GM18520 (cell line): ENCODE measurements around the gene ATP6V0A4.

Source experiments
- ATAC-seq: cut with Tn5 transposase; IDR thresholded peaks from one replicate; pipeline ENCODE4 v1.9.1; 2021; ENCODE audit not compliant: unreplicated experiment

Gene ATP6V0A4

DNA sequence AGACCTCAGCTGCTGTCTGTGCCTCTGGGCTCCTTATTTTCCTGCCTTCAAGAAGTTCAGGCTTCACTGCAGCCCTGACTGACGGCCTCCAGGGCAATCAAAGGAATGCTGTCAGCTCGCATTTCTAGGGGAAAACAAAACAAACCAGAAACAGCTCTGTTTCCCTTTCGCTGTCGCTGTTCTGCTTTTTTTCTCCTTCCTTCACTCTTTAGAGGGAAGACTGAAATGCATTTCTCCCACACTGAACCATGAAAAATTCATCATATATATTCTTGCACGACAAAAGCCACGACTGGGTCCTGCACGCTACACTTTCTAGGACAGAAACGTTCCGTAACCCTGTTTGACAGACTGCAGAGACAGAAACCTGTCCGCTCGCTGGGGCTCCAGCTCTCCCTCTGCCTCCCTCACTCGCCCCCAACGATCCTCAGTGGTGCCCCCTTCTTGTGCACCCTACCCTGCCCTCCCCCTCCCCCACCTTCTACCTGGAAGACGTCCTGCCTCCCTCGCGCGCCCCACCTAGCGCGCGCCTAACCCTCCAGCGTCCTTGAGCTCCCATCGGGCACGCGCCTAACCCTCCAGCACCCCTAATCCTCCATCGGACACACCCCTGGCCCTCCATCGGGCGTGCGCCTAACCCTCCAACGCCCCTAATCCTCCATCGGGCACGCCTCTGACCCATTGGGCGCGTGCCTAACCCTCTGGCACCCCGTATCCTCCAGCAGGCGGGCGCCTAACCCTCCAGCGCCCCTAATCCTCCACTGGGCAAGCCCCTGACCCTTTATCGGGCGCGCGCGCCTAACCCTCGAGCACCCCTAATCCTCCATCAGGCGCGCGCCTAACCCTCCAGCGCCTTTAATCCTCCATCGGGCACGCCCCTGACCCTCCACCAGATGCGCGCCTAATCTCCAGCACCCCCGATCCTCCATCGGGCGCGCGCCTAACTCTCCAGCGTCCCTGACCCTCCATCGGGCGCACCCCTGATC is 134.0 kb downstream of the ATP6V0A4 start:
- no peak for ATAC-seq

DNA sequence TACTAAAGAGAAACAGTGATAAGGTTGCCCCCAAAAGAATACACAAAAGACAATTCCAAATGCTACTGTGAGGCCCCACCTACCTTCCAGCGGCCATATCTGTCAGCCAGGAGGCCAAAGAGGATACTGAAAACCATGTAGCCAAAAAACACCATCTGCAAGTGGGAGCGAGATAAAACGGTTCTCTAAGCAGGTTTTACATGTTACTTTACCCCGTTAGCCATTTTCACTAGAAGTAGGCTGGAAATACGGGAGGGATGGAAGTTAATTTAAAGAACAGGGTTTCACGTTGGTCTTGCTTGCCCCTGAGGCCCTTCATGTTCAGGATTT is 135.0 kb downstream of the ATP6V0A4 start:
- no peak for ATAC-seq

- no peak for ATAC-seq
Measured at GRCh38 chr7:138662076-138662990, 135.7 kb downstream of the ATP6V0A4 start.

DNA sequence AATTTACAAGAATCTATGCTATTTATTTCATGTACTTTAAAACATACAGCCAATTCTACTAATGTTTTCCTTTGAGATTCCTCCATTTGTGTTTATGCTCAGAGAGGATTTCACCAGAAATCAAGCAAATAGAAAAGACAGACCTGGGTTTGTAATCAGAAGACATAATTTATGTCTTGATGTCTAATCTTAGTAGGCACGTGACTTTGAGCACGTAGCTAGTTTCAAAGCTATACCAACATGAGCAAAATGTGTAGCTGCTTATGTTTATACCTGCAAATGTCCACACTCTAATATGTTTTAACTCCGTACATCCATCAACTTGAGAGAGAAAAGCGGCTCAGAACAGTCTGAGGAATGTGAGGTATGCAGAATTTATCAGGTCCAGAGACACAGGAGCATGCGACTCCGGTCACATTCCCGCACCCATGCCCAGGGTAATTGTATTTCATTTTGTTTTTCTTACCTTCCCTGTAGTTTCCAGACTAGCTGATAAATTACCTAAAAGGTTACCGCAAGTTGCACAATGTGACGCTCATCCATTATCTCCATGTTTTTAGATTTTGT is 136.8 kb downstream of the ATP6V0A4 start:
- no peak for ATAC-seq

- ATAC-seq = no peak
Measured at GRCh38 chr7:138658889-138659288, 139.1 kb downstream of the ATP6V0A4 start.

GRCh38 chr7:138657854-138658386 is 140.1 kb downstream of the ATP6V0A4 start:
- no peak for ATAC-seq

DNA sequence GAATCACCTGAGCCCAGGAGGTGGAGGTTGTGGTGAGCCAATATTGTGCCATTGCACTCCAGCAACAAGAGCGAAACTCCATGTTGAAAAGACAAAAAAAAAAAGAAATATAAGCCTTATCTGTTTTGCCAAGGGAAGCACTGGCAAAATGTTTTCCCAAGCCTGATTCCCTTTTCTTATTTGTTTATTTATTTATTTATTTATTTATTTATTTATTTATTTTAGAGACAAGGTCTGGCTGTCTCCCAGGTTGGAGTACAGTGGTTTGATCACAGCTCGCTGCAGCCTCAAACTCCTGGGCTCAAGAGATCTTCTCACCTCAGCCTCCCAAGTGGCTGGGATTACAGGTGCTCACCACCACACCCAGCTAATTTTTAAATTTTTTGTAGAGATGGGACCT is 141.0 kb downstream of the ATP6V0A4 start:
- no peak for ATAC-seq
